GM19468 (cell line): ENCODE results near the gene ERGIC2.
"Not testable (repeated sequence)": the region's sequence is repeated elsewhere in the genome, so short reads cannot be mapped to it uniquely, and the experiment has no call there.

Source experiments
- ATAC-seq: cut with Tn5 transposase; IDR thresholded peaks from one replicate; pipeline ENCODE4 v1.9.1; 2021; ENCODE audit warnings: mild to moderate bottlenecking, moderate library complexity, moderate number of reproducible peaks; ENCODE audit not compliant: unreplicated experiment; ENCODE audit errors: extremely low read depth

The ERGIC2 gene, protein sequence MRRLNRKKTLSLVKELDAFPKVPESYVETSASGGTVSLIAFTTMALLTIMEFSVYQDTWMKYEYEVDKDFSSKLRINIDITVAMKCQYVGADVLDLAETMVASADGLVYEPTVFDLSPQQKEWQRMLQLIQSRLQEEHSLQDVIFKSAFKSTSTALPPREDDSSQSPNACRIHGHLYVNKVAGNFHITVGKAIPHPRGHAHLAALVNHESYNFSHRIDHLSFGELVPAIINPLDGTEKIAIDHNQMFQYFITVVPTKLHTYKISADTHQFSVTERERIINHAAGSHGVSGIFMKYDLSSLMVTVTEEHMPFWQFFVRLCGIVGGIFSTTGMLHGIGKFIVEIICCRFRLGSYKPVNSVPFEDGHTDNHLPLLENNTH

GRCh38 chr12:29380536-29381523 is at the start of gene ERGIC2:
TSS of gene ERGIC2 (minus strand) at chr12:29381172. CDS start at chr12:29371633, 9,539 bp downstream.
- peak; percentile 91 for ATAC-seq

- ATAC-seq, result no peak
Observed at GRCh38 chr12:29430716-29431044, 49.7 kb upstream of the ERGIC2 start.

DNA sequence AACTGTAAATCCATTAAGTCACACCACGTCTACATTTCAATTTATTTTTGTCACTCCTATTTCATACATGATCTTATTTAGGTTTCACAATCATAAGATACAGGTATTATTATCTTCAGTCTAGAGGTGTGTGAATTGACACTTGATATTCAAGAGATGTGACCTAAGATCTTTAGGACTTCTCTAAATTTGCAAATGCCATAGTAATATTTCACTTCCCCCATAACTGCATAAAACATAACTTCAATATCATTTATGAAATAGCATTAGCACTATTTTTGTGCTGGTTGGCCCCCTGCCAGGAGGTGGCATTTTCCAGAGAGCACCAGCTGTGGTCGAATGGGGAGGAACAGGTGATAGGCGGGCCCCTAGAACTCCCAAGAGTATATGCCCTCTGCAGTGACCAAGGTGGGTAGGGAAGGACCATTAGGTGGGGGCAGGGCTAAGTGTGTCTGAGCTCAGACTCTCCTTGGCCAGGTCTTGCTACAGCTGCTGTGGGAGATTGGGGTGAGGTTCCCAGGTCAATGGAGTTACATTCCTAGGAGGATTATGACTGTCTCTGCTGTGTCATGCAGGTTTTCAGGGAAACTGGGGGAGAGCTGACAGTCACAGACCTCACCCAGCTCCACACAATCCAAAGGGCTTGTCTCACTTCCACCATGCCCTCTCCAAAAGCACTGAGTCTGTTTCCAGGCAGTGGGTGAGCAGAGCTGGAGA is 49.2 kb upstream of the ERGIC2 start:
- ATAC-seq, result no peak

GRCh38 chr12:29428633-29429032 is 47.7 kb upstream of the ERGIC2 start:
- peak; percentile 31 for ATAC-seq

DNA sequence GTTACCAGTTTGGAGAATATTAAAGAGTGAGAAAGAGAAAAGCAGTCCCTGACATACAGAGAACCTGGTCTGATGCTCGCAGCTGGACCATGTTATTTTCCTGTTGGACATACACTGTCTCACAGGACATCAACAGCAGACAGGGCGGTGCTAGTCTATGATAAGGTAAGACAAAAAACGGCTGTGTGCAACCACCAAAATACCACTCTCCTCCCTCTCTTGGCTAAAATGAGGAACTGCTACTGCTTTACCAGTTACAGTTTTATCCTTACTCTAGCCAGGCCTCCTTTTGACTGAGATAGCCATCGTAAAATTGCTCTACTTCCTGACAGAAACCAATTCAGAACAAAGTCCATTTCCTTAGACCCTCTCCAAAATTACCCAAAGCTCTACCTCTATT is 47.0 kb upstream of the ERGIC2 start:
- peak; percentile 93 for ATAC-seq

GRCh38 chr12:29426498-29426897 is 45.5 kb upstream of the ERGIC2 start:
- no peak for ATAC-seq

DNA sequence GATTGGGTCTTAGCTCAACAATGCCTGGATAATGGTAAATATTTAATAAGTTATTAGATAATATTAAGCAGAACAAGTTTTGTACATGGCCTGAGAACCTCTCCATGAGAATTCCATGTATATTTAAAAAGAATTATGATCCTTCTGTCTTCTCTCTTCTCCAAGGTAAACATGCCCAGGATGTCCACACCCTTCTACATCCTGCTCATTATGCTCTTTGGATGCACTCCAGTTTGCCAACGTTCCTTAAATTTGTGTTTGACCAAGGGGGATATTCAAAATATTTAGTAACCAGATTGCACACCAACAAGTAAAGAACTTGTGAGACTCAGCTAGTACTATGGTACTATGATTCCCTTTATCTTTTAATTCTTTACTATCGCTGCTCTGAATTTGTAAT is 44.8 kb upstream of the ERGIC2 start:
- ATAC-seq, result no peak

GRCh38 chr12:29416748-29417147 is 35.8 kb upstream of the ERGIC2 start:
- no peak for ATAC-seq

- ATAC-seq, result no peak
Observed at GRCh38 chr12:29415111-29415510, 34.1 kb upstream of the ERGIC2 start.

GRCh38 chr12:29414368-29414767 is 33.4 kb upstream of the ERGIC2 start:
- no peak for ATAC-seq

DNA sequence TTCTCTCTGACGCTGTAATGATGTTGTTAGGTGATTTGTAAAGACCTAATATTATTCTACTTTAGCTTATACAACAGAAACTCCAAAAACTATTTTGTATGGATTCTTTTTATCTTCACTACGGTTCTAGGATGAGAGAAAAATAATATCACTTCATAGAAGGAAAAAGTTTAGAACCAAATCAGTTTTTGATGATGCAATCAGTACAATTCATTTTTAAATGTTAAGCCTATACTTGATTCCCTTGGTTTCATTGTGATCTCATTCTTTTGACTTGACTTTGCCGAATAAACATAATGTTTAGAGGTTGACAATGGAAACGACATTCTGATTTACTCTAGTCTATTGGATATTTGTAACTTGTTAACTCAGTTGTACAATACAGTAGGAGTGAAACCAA is 24.6 kb upstream of the ERGIC2 start:
- no peak for ATAC-seq

DNA sequence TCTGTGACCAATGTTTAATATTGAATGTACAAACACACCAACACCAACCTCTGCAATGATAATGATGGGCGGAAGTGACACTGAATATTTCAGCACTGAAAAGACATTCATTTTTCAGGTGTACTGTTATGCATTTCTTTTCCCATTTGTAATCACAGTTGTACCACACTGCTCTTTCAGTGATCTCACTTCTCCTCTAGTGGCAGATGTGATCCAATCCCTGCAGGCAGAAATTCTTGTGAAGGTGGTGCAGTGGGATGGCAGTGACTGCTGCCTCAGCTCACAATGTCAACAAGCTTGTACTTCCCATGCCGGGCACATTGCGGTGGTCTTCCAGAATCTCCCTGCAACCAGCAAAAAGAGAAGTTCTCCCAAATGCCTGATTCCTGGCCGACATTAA is 23.0 kb upstream of the ERGIC2 start:
- ATAC-seq, result no peak

DNA sequence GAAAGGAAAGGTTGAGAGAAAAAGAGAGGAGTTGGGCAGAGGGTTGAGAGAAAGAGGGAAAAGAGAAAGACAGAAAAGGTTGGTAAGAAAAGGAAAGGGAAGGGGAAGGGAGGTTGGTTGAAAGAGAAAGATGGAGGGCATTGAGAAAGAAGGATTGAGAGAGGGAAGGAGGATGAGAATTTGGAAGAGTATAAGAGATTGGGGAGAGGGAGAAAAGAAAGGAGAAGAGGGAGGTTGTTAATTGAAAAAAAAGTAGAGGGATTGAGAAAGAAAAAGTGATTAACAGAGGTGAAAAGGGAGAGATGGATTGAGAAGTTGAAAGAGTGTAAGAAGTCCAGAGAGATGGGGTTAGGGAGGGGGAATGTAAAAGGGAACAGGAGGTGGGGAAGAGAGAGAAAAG is 21.5 kb upstream of the ERGIC2 start:
- no peak for ATAC-seq

GRCh38 chr12:29398495-29398894 is 17.5 kb upstream of the ERGIC2 start:
- no peak for ATAC-seq

DNA sequence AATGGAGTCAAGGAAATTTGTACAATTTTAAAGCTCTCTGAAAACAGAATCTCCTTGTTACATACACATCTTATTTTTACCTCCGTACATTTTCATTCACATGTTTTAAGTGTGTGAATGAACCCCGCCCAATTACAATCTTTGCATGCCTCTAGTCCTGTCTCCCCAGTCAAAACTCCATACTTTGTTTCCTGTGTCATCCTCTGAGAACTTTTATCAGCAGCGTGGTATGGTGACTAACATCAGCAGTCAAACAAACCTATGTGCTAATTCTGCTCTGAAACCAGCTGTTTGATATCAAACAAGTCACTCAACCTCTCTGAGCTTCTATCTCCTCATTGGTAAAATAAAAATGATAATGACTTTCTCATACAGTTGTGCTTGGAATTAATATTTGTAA is 15.8 kb upstream of the ERGIC2 start:
- ATAC-seq, result no peak

DNA sequence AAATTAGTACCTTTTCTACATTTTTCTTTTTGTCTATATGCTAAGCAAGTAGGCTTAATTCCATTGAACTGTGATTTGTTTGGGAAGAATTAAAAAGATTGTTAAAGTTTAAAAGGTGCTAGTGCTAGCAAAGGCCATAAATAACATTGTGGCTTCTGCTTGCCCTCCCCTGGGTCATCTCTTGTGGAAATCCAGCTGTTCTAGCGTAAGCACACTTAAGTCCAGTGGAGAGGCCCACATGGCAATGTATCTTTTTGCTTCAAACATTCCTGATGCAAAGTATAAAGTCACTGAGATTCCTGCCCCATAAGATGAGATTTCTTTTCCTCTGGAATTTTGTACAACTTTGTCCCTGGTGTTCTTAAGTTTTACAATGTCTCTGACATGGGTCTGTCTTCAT is 14.4 kb upstream of the ERGIC2 start:
- no peak for ATAC-seq

- not testable (repeated sequence) for ATAC-seq
Observed at GRCh38 chr12:29390419-29390818, 9.4 kb upstream of the ERGIC2 start.

DNA sequence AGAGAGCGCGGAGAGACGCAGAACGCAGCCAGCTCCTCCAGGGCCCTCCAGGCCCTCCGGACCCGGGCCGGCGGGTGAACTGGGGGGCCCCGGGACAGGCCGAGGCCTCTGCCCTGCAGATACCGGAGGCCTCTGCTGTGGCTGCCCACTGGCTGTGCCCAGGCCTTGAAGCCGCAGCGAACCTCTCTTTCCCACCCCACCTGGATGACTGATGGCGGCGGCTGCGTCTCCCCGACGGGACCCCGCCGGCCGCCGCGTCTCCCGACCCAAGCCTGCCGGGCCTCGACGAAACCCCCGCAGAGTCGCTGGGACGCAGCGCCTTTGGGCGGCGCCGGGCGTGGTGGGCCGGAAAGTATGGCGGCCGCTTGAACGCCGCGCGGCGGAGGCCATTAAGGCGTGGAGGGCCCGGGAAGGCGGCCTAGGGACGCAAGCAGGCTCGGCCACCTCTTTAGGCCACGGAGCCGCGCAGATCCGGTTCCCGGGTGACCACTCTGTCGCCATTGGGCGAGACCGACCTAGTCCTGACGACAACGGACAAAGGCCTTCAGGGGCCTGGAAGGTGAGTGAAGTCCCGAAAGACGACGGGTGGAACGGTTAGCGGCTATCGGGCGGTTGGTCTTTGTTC is 8.4 kb upstream of the ERGIC2 start:
- no peak for ATAC-seq

DNA sequence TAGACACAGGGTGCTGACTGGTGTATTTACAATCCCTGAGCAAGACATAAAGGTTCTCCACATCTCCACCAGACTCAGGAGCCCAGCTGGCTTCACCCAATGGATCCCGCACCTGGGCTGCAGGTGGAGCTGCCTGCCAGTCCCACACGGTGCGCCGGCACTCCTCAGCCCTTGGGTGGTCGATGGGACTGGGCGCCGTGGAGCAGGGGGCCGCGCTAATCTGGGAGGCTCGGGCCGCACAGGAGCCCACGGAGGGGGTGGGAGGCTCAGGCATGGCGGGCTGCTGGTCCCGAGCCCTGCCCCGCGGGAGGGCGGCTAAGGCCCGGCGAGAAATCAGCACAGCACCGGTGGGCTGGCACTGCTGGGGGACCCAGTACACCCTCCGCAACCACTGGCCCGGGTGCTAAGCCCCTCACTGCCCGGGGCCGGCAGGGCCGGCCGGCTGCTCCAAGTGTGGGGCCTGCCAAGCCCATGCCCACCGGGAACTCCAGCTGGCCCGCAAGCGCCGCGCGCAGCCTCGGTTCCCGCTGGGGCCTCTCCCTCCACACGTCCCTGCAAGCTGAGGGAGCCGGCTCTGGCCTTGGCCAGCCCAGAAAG is 5.2 kb upstream of the ERGIC2 start:
- ATAC-seq, result not testable (repeated sequence)

GRCh38 chr12:29385194-29385593 is 4.2 kb upstream of the ERGIC2 start:
- not testable (repeated sequence) for ATAC-seq
